K562 (cell line): ENCODE data around the gene PTH1R.

Source experiments
- ELF4 ChIP-seq: fragments of 450-650 bp; formaldehyde crosslinking; IDR thresholded peaks from 2 replicates; pipeline ENCODE4 v1.4.0; 2022; ENCODE audit warnings: missing genetic modification characterization
- ZNF696 ChIP-seq: fragments of 250-450 bp; sonication (Bioruptor Pico); conservative IDR thresholded peaks from 2 replicates; pipeline ENCODE4 v1.4.0; 2020; ENCODE audit warnings: mild to moderate bottlenecking, moderate library complexity

GRCh38 chr3:46888705-46889104 lies 11.2 kb downstream of the PTH1R start:
- no peak for TF ChIP-seq ZNF696 (CRISPR knock-in tag)
- TF ChIP-seq ELF4 (CRISPR knock-in tag) = no peak
